HEK293T (cell line): ENCODE measurements around the gene CDC42BPG.

ENCODE experiments used
- CTCF ChIA-PET: fragments of 350-600 bp; formaldehyde crosslinking; extraction: SDS; loops from one replicate; lab custom pipeline; 2021; ENCODE audit warnings: antibody characterized with exemption, inconsistent platforms; lab: Yijun Ruan, JAX
- POLR2A ChIA-PET: fragments of 350-600 bp; formaldehyde crosslinking; extraction: SDS; loops from one replicate; lab custom pipeline; 2020; ENCODE audit warnings: antibody characterized with exemption, inconsistent platforms; lab: Yijun Ruan, JAX
- DNase-seq: peaks from one replicate; pipeline ENCODE4 v3.0.0; 2012; ENCODE audit warnings: mixed read lengths; ENCODE audit errors: extremely low spot score
- ARNT ChIP-seq: fragments of 450-650 bp; IDR thresholded peaks from 2 replicates; pipeline ENCODE4 v1.6.1; 2017; ENCODE audit warnings: mild to moderate bottlenecking
- BHLHE40 ChIP-seq: fragments of 450-650 bp; IDR thresholded peaks from 2 replicates; pipeline ENCODE4 v1.6.1; 2016; ENCODE audit warnings: mild to moderate bottlenecking, moderate library complexity, borderline replicate concordance
- CTBP1 ChIP-seq: fragments of 450-650 bp; IDR thresholded peaks from 2 replicates; pipeline ENCODE4 v1.6.1; 2016; ENCODE audit warnings: borderline replicate concordance
- ELF4 ChIP-seq: fragments of 450-650 bp; IDR thresholded peaks from 2 replicates; pipeline ENCODE4 v1.6.1; 2017; ENCODE audit warnings: antibody characterized with exemption
- FOXA1 ChIP-seq: fragments of 450-650 bp; IDR thresholded peaks from 2 replicates; pipeline ENCODE4 v1.6.1; 2016; ENCODE audit warnings: mild to moderate bottlenecking
- FOXK2 ChIP-seq: fragments of 450-650 bp; IDR thresholded peaks from 2 replicates; pipeline ENCODE4 v1.6.1; 2016; ENCODE audit warnings: mild to moderate bottlenecking
- FOXM1 ChIP-seq: fragments of 450-650 bp; IDR thresholded peaks from 2 replicates; pipeline ENCODE4 v1.6.1; 2017; ENCODE audit warnings: mild to moderate bottlenecking, borderline replicate concordance
- HDGF ChIP-seq: fragments of 450-650 bp; IDR thresholded peaks from 2 replicates; pipeline ENCODE4 v1.6.1; 2017; ENCODE audit warnings: antibody characterized with exemption, borderline replicate concordance
- L3MBTL2 ChIP-seq: fragments of 450-650 bp; conservative IDR thresholded peaks from 2 replicates; pipeline ENCODE4 v1.6.1; 2016; ENCODE audit warnings: mild to moderate bottlenecking
- LEF1 ChIP-seq: fragments of 450-650 bp; IDR thresholded peaks from 2 replicates; pipeline ENCODE4 v1.6.1; 2017; ENCODE audit warnings: mild to moderate bottlenecking, borderline replicate concordance
- NFRKB ChIP-seq: fragments of 450-650 bp; IDR thresholded peaks from 2 replicates; pipeline ENCODE4 v1.6.1; 2016; ENCODE audit warnings: mild to moderate bottlenecking, moderate library complexity
- PKNOX1 ChIP-seq: fragments of 450-650 bp; IDR thresholded peaks from 2 replicates; pipeline ENCODE4 v1.6.1; 2016
- SP1 ChIP-seq: fragments of 450-650 bp; IDR thresholded peaks from 2 replicates; pipeline ENCODE4 v1.6.1; 2017
- SUZ12 ChIP-seq: fragments of 450-650 bp; IDR thresholded peaks from 2 replicates; pipeline ENCODE4 v1.6.1; 2016; ENCODE audit warnings: mild to moderate bottlenecking
- TARDBP ChIP-seq: fragments of 450-650 bp; IDR thresholded peaks from 2 replicates; pipeline ENCODE4 v1.6.1; 2016
- ZNF384 ChIP-seq: fragments of 450-650 bp; IDR thresholded peaks from 2 replicates; pipeline ENCODE4 v1.6.1; 2016

CDC42BPG gene

GRCh38 chr11:64867748-64868462 is 23.5 kb upstream of the CDC42BPG start:
- CTCF ChIA-PET, result interaction anchor here (1.7 kb wide), 1 partner anchor 21 kb away, joined by 6 read pairs; no protein-coding TSS in a partner anchor
- TF ChIP-seq PKNOX1, result no peak
- no peak for TF ChIP-seq NFRKB
- TF ChIP-seq FOXA1, result no peak
- TF ChIP-seq FOXM1, result no peak
- TF ChIP-seq L3MBTL2, result no peak
- no peak for TF ChIP-seq ZNF384
- TF ChIP-seq CTBP1, result no peak
- no peak for TF ChIP-seq FOXK2
- no peak for TF ChIP-seq TARDBP
- no peak for TF ChIP-seq SP1
- TF ChIP-seq ARNT, result no peak
- no peak for TF ChIP-seq HDGF
- TF ChIP-seq SUZ12, result no peak
- TF ChIP-seq BHLHE40, result no peak
- TF ChIP-seq LEF1, result no peak
- no peak for TF ChIP-seq ELF4
- DNase-seq, result no peak
- POLR2A ChIA-PET, result interaction anchor here (2.8 kb wide), 1 partner anchor 10 kb away, joined by 14 read pairs; the partner anchor contains the start of gene EHD1

DNA sequence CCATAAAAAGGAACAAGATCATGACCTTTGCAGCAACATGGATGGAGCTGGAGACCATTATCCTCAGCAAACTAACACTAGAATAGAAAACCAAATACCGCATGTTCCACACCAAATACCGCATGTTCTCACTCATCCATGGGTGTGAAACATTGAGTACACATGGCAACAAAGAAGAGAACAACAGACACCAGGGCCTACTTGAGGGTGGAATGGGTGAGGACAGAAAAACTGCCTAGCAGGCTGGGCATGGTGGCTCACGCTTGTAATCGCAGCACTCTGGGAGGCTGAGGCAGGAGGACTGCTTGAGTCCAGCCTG is 21.7 kb upstream of the CDC42BPG start:
- DNase-seq, result no peak
- ChIA-PET POLR2A (interaction anchor here (5.2 kb wide), 1 partner anchor 11 kb away, joined by 26 read pairs; the partner anchor contains the start of gene EHD1), CTCF (interaction anchor here (1.7 kb wide), 1 partner anchor 22 kb away, joined by 8 read pairs; no protein-coding TSS in a partner anchor)
- TF ChIP-seq CTBP1, result no peak
- TF ChIP-seq ZNF384, result no peak
- TF ChIP-seq SP1, result no peak
- no peak for TF ChIP-seq HDGF
- TF ChIP-seq ARNT, result no peak
- TF ChIP-seq SUZ12, result no peak
- TF ChIP-seq FOXK2, result no peak
- TF ChIP-seq FOXA1, result no peak
- no peak for TF ChIP-seq PKNOX1
- no peak for TF ChIP-seq L3MBTL2
- TF ChIP-seq NFRKB, result no peak

- DNase-seq, result no peak
- POLR2A ChIA-PET, result interaction anchor here (1.0 to 5.2 kb wide), 2 partner anchors 11 to 22 kb away, joined by 3 to 26 read pairs; partner anchors contain the start of gene EHD1
- no peak for TF ChIP-seq TARDBP
- no peak for TF ChIP-seq SUZ12
- no peak for TF ChIP-seq HDGF
- no peak for TF ChIP-seq BHLHE40
- no peak for TF ChIP-seq FOXK2
- TF ChIP-seq ELF4, result no peak
- CTCF ChIA-PET, result interaction anchor here (1.1 to 1.9 kb wide), 3 partner anchors 13 to 247 kb away, joined by 4 to 8 read pairs (median 4); partner anchors contain the start of gene EHD1
These were observed 21.1 kb upstream of the CDC42BPG start for GRCh38 chr11:64865286-64866172.

GRCh38 chr11:64864473-64865285 is 20.2 kb upstream of the CDC42BPG start:
- TF ChIP-seq L3MBTL2 (no peak), ZNF384 (no peak), LEF1 (no peak), SP1 (no peak), CTBP1 (no peak), ELF4 (no peak), FOXM1 (no peak), FOXA1 (no peak), TARDBP (no peak)
- ChIA-PET CTCF (interaction anchor here (1.1 to 1.9 kb wide), 6 partner anchors 9 to 248 kb away, joined by 3 to 8 read pairs (median 4); partner anchors contain the start of gene EHD1), POLR2A (interaction anchor here (1.0 to 5.2 kb wide), 2 partner anchors 12 to 23 kb away, joined by 3 to 26 read pairs; partner anchors contain the start of gene EHD1)
- DNase-seq, result no peak

- POLR2A ChIA-PET, result interaction anchor here (1.0 to 5.2 kb wide), 2 partner anchors 13 to 24 kb away, joined by 3 to 26 read pairs; partner anchors contain the start of gene EHD1
- TF ChIP-seq SP1 (no peak), PKNOX1 (no peak), NFRKB (no peak), FOXA1 (no peak), BHLHE40 (no peak), TARDBP (no peak), SUZ12 (no peak), ZNF384 (no peak), HDGF (no peak), FOXK2 (no peak)
- DNase-seq, result no peak
- CTCF ChIA-PET, result interaction anchor here (1.1 to 1.9 kb wide), 4 partner anchors 8 to 24 kb away, joined by 3 to 4 read pairs (median 4); partner anchors contain the start of gene EHD1
These were observed 19.7 kb upstream of the CDC42BPG start for GRCh38 chr11:64864135-64864472.
